GM18507 (cell line): ENCODE measurements around the gene ORM2.
"Not testable (repeated sequence)": the region's sequence is repeated elsewhere in the genome, so short reads cannot be mapped to it uniquely, and the experiment has no call there.

ENCODE experiments used
- DNase-seq: peaks from one replicate; pipeline ENCODE4 v3.0.0; 2011; ENCODE audit warnings: low read depth; ENCODE audit not compliant: insufficient read length; ENCODE audit errors: extremely low spot score
- FAIRE-seq: peaks from 2 replicates; lab custom pipeline; 2011; peaks lifted over from hg19 to GRCh38; lab: Jason Lieb, UNC

The ORM2 gene

GRCh38 chr9:114329625-114330022, at the start of gene ORM2:
ORM2 (plus strand) TSS chr9:114329869; CDS start chr9:114329905, 36 bp downstream.
- not testable (repeated sequence) for FAIRE-seq, DNase-seq

- DNase-seq (no peak), FAIRE-seq (no peak)
These were observed 48.8 kb upstream of the ORM2 start for GRCh38 chr9:114280636-114281472.

- no peak for FAIRE-seq
- no peak for DNase-seq
These were observed 48.1 kb upstream of the ORM2 start for GRCh38 chr9:114281473-114282103.

GRCh38 chr9:114282104-114282485, 47.6 kb upstream of the ORM2 start:
- DNase-seq (no peak), FAIRE-seq (no peak)

- FAIRE-seq (no peak), DNase-seq (no peak)
These were observed 47.2 kb upstream of the ORM2 start for GRCh38 chr9:114282507-114282906.

GRCh38 chr9:114282926-114283325, 46.7 kb upstream of the ORM2 start:
- FAIRE-seq (no peak), DNase-seq (no peak)

- DNase-seq (no peak), FAIRE-seq (no peak)
These were observed 46.0 kb upstream of the ORM2 start for GRCh38 chr9:114283551-114284111.

GRCh38 chr9:114284316-114285060, 45.2 kb upstream of the ORM2 start:
- no peak for DNase-seq
- FAIRE-seq, result no peak

- FAIRE-seq (no peak), DNase-seq (no peak)
These were observed 44.4 kb upstream of the ORM2 start for GRCh38 chr9:114285166-114285867.

- no peak for FAIRE-seq
These were observed 43.5 kb upstream of the ORM2 start for GRCh38 chr9:114286146-114286679.

GRCh38 chr9:114287001-114287762, 42.5 kb upstream of the ORM2 start:
- FAIRE-seq, result no peak

More at GRCh38 chr9:114286146-114286679, 43.5 kb upstream of the ORM2 start:
- DNase-seq, result no peak

GRCh38 chr9:114287763-114288192, 41.9 kb upstream of the ORM2 start:
- DNase-seq (no peak), FAIRE-seq (no peak)

More at GRCh38 chr9:114287001-114287762, 42.5 kb upstream of the ORM2 start:
- DNase-seq, result no peak

- no peak for FAIRE-seq
- DNase-seq, result no peak
These were observed 41.2 kb upstream of the ORM2 start for GRCh38 chr9:114288193-114289091.

- no peak for DNase-seq
- FAIRE-seq, result no peak
These were observed 40.6 kb upstream of the ORM2 start for GRCh38 chr9:114289106-114289505.

- FAIRE-seq, result no peak
- no peak for DNase-seq
These were observed 39.8 kb upstream of the ORM2 start for GRCh38 chr9:114289571-114290481.

GRCh38 chr9:114290561-114290986, 39.1 kb upstream of the ORM2 start:
- no peak for FAIRE-seq
- DNase-seq, result no peak
